Right lobe of liver (tissue), 4 donors: ENCODE data around the gene PLCL1.

Experiments
- CTCF ChIP-seq, 4 donors: fragments of 200-600 bp in 3 of 4; fragments of 450-650 bp in 1 of 4; IDR thresholded peaks; one replicate each; pipeline versions ENCODE4 v1.5.1 to v1.8.0; 2016 to 2022; ENCODE audit warnings: antibody characterized with exemption in 4 of 4, mild to moderate bottlenecking in 2 of 4
- POLR2A ChIP-seq: fragments of 450-650 bp; IDR thresholded peaks from one replicate; pipeline ENCODE4 v1.6.1; 2017; ENCODE audit warnings: antibody characterized with exemption, mild to moderate bottlenecking
- donor health status: DM: no; HTN: no; CAD: no.
- donor health status: DM: no; HTN: no; CAD: no.
- donor health status: DM: no; HTN: yes; CAD: no.

GRCh38 chr2:197891897-197892442 lies 87.6 kb downstream of the PLCL1 start:
- no peak for TF ChIP-seq POLR2A
- no peak for TF ChIP-seq CTCF (IDR thresholded peaks at IDR 0.05)
